ENCODE measurements around the gene QDPR. TPM values are rescaled to one million over a fixed set of nuclear protein-coding genes. Genes with fewer than 3 reads are reported as not detected.
A peak's percentile ranks its signal among the peaks of the same experiment; 100 is the strongest.

The QDPR gene
- total and polyA plus RNA-seq, 10 of the 15 experiments (the other 5 are each of a cell fraction or from before 2014, with no cell fraction given), result 3.0 to 27.7 (median 11.8) TPM

DNA sequence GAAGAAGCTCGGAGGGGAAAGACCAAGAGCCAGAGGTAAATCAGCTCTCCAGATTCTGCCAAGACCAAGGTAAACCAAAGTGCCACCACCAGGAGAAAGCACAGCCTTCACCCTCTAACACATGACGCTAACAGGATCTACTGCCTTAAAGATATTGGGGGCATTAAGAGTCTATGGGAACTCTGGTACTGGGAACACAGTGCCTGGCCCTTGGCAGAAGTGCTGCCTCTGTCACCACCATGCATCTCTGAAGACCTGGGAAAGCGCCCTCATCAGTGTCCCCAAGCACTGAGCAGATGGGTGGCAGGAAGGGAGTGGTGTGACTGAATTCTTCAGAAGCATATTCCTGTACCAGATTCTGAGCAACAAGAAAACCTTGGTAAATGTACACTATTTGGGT is 1.3 kb downstream of the QDPR start:
- WGBS (ENCODE audit: insufficient coverage, insufficient replicate concordance, low lambda C conversion rate, missing lambda C conversion rate), result 62% methylated on average over 3 of the region's 3 CpGs
- Histone ChIP-seq H4K20me1 (ENCODE audit: control insufficient read depth, insufficient read depth) (no peaks in the 10 kb centered on the region), H3K27me3 (replicated peaks in 1 of 2; ENCODE audit: control insufficient read depth in 2 of 2, insufficient read depth in 2 of 2, low read length in 1 of 2) (no peaks in the 10 kb centered on the region), H3K27ac (ENCODE audit: control insufficient read depth, insufficient read depth) (no peak overlapping the region), H3K9me3 (replicated peaks; ENCODE audit: control insufficient read depth, insufficient read depth, low read length) (no peaks in the 10 kb centered on the region), H3K79me2 (ENCODE audit: control insufficient read depth, insufficient read depth, low read length) (no peaks in the 10 kb centered on the region), H2AFZ (ENCODE audit: control insufficient read depth, low read depth, low read length) (no peak overlapping the region), H3K9ac (ENCODE audit: control insufficient read depth, insufficient read depth, low read length) (no peak overlapping the region), H3K4me2 (ENCODE audit: control insufficient read depth, insufficient read depth) (peak overlapping the region; percentile 92; the same call in 1 of the 2 replicates), H3K36me3 (ENCODE audit: control insufficient read depth in 2 of 2, insufficient read depth in 2 of 2, low read length in 1 of 2) (no peaks in the 10 kb centered on the region), H3K4me1 (ENCODE audit: control insufficient read depth, insufficient read depth, low read length) (no peaks in the 10 kb centered on the region; the same call in 1 of the 2 replicates), H3K4me3 (no peak overlapping the region; the same call in 1 of the 2 replicates)
- in situ Hi-C loops (cut with MboI), result no loop called here
- ChIA-PET CTCF (interaction anchor here (0.6 to 1.2 kb wide), 4 partner anchors 20 to 186 kb away, joined by 3 read pairs; no protein-coding TSS in a partner anchor), POLR2A (no interaction called here), RAD21 (ENCODE audit: unreplicated experiment) (no interaction called here), SMC1A (ENCODE audit: uncharacterized antibody, unreplicated experiment) (no interaction called here)
- BruUV-seq (replicated peaks), result no TSS peak
- intact Hi-C loops (cut with micrococcal nuclease; ENCODE audit: unreplicated experiment), result no loop called here
- FAIRE-seq (no peak), DNase-seq (ENCODE audit: low read depth, low spot score) (no peak), ATAC-seq (no peak)
- no peak for TF ChIP-seq RAD51 (IDR thresholded peaks at IDR 0.05)
- TF ChIP-seq CBX3 (IDR thresholded peaks at IDR 0.05; ENCODE audit: borderline replicate concordance, low read depth), result no peak
- TF ChIP-seq NR2C1 (IDR thresholded peaks at IDR 0.05), result no peak
- TF ChIP-seq RUNX3 (IDR thresholded peaks at IDR 0.05; ENCODE audit: low read length), result no peak
- no peak for TF ChIP-seq RB1 (IDR thresholded peaks at IDR 0.05; ENCODE audit: borderline replicate concordance)
- TF ChIP-seq KAT2A (conservative IDR thresholded peaks at IDR 0.05; ENCODE audit: control insufficient read depth, low read depth, low read length), result no peak
- TF ChIP-seq HDGF (IDR thresholded peaks at IDR 0.05), result no peak
- TF ChIP-seq MEF2B (IDR thresholded peaks at IDR 0.05; ENCODE audit: partially characterized antibody, poor library complexity, severe bottlenecking), result no peak
- TF ChIP-seq, protein P1, sequence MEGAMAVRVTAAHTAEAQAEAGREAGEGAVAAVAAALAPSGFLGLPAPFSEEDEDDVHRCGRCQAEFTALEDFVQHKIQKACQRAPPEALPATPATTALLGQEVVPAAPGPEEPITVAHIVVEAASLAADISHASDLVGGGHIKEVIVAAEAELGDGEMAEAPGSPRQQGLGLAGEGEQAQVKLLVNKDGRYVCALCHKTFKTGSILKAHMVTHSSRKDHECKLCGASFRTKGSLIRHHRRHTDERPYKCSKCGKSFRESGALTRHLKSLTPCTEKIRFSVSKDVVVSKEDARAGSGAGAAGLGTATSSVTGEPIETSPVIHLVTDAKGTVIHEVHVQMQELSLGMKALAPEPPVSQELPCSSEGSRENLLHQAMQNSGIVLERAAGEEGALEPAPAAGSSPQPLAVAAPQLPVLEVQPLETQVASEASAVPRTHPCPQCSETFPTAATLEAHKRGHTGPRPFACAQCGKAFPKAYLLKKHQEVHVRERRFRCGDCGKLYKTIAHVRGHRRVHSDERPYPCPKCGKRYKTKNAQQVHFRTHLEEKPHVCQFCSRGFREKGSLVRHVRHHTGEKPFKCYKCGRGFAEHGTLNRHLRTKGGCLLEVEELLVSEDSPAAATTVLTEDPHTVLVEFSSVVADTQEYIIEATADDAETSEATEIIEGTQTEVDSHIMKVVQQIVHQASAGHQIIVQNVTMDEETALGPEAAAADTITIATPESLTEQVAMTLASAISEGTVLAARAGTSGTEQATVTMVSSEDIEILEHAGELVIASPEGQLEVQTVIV (IDR thresholded peaks at IDR 0.05; ENCODE audit: borderline replicate concordance, partially characterized antibody), result no peak
- no peak for TF ChIP-seq PAX8 (IDR thresholded peaks at IDR 0.05)
- TF ChIP-seq, protein P2, sequence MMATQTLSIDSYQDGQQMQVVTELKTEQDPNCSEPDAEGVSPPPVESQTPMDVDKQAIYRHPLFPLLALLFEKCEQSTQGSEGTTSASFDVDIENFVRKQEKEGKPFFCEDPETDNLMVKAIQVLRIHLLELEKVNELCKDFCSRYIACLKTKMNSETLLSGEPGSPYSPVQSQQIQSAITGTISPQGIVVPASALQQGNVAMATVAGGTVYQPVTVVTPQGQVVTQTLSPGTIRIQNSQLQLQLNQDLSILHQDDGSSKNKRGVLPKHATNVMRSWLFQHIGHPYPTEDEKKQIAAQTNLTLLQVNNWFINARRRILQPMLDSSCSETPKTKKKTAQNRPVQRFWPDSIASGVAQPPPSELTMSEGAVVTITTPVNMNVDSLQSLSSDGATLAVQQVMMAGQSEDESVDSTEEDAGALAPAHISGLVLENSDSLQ (IDR thresholded peaks at IDR 0.05), result no peak
- TF ChIP-seq FOS (IDR thresholded peaks at IDR 0.05; ENCODE audit: borderline replicate concordance, extremely low read depth, insufficient read length), result no peak
- TF ChIP-seq BCL11A (IDR thresholded peaks at IDR 0.05; ENCODE audit: low read depth, low read length), result no peak
- no peak for TF ChIP-seq ZNF274 (IDR thresholded peaks at IDR 0.05; ENCODE audit: insufficient read depth, insufficient read length)
- TF ChIP-seq BACH1 (IDR thresholded peaks at IDR 0.05; ENCODE audit: borderline replicate concordance), result no peak
- TF ChIP-seq ASH2L (IDR thresholded peaks at IDR 0.05; ENCODE audit: borderline replicate concordance, low read depth), result no peak
- TF ChIP-seq, protein P3, sequence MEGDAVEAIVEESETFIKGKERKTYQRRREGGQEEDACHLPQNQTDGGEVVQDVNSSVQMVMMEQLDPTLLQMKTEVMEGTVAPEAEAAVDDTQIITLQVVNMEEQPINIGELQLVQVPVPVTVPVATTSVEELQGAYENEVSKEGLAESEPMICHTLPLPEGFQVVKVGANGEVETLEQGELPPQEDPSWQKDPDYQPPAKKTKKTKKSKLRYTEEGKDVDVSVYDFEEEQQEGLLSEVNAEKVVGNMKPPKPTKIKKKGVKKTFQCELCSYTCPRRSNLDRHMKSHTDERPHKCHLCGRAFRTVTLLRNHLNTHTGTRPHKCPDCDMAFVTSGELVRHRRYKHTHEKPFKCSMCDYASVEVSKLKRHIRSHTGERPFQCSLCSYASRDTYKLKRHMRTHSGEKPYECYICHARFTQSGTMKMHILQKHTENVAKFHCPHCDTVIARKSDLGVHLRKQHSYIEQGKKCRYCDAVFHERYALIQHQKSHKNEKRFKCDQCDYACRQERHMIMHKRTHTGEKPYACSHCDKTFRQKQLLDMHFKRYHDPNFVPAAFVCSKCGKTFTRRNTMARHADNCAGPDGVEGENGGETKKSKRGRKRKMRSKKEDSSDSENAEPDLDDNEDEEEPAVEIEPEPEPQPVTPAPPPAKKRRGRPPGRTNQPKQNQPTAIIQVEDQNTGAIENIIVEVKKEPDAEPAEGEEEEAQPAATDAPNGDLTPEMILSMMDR (IDR thresholded peaks at IDR 0.05 in 2 of 3, conservative IDR thresholded peaks at IDR 0.05 in 1 of 3; ENCODE audit: control insufficient read depth in 2 of 3, extremely low read depth in 1 of 3, insufficient read depth in 1 of 3, low read depth in 3 of 3, low read length in 3 of 3), result no peak
